Activated naive CD8-positive, alpha-beta T cell treated with anti-CD3 and anti-CD28 coated beads for 36 hours (primary cell): ENCODE results near the gene SLFN14. TPM values are rescaled to one million over a fixed set of nuclear protein-coding genes. Genes with fewer than 3 reads are reported as not detected.
"Not testable (repeated sequence)": the region's sequence is repeated elsewhere in the genome, so short reads cannot be mapped to it uniquely, and the experiment has no call there.

Experiments
- DNase-seq: peaks from one replicate; pipeline ENCODE4 v3.0.0; 2021
- H3K27ac Mint-ChIP-seq: one replicate; pipeline ENCODE4 v1.8.0; 2022; ENCODE audit warnings: mild to moderate bottlenecking, moderate library complexity, mixed read lengths
- H3K27me3 Mint-ChIP-seq: one replicate; pipeline ENCODE4 v1.8.0; 2022; ENCODE audit warnings: mild to moderate bottlenecking, mixed read lengths
- H3K36me3 Mint-ChIP-seq: one replicate; pipeline ENCODE4 v1.8.0; 2021; ENCODE audit warnings: mild to moderate bottlenecking, mixed read lengths
- H3K4me1 Mint-ChIP-seq: one replicate; pipeline ENCODE4 v1.8.0; 2021; ENCODE audit warnings: mixed read lengths
- H3K4me3 Mint-ChIP-seq: one replicate; pipeline ENCODE4 v1.8.0; 2022; ENCODE audit warnings: mild to moderate bottlenecking, moderate library complexity, mixed read lengths
- H3K9me3 Mint-ChIP-seq: one replicate; pipeline ENCODE4 v1.8.0; 2022; ENCODE audit warnings: mixed read lengths
- total RNA-seq, 2 experiments: library from RNA; stranded (reverse); gene quantifications; one replicate each; pipeline ENCODE4 v1.2.3, GENCODE V29; 2021

SLFN14 gene
- total RNA-seq, 2 experiments from 2014 or later, result 0.10 to 0.14 TPM

- Mint-ChIP-seq H3K9me3 (no peaks in the 10 kb centered on the region), H3K36me3 (no peaks in the 10 kb centered on the region), H3K4me3 (no peak overlapping the region), H3K27ac (no peak overlapping the region), H3K4me1 (peaks cover 60% of the 10 kb centered on the region), H3K27me3 (no peaks in the 10 kb centered on the region)
- no peak for DNase-seq
Observed at GRCh38 chr17:35542990-35543389, 17.6 kb downstream of the SLFN14 start.

- Mint-ChIP-seq H3K36me3 (peaks cover 7% of the 10 kb centered on the region), H3K4me3 (peak overlapping the region; percentile 82), H3K27me3 (no peaks in the 10 kb centered on the region), H3K4me1 (peaks cover 60% of the 10 kb centered on the region), H3K27ac (peak overlapping the region; percentile 99), H3K9me3 (no peaks in the 10 kb centered on the region)
- no peak for DNase-seq
Observed at GRCh38 chr17:35541434-35541833, 19.2 kb downstream of the SLFN14 start.

- H3K9me3 Mint-ChIP-seq, result no peaks in the 10 kb centered on the region
- H3K4me1 Mint-ChIP-seq, result peaks cover 61% of the 10 kb centered on the region
- H3K27ac Mint-ChIP-seq, result peak overlapping the region; percentile 99
- no peaks in the 10 kb centered on the region for H3K27me3 Mint-ChIP-seq
- H3K36me3 Mint-ChIP-seq, result peaks cover 12% of the 10 kb centered on the region
- DNase-seq, result peak; percentile 36
- peak overlapping the region; percentile 82 for H3K4me3 Mint-ChIP-seq
Observed at GRCh38 chr17:35540589-35541404, 19.8 kb downstream of the SLFN14 start.

- Mint-ChIP-seq H3K27me3 (no peaks in the 10 kb centered on the region), H3K36me3 (peaks cover 22% of the 10 kb centered on the region), H3K9me3 (no peaks in the 10 kb centered on the region), H3K4me3 (peak overlapping the region; percentile 71), H3K27ac (peak overlapping the region; percentile 99), H3K4me1 (peaks cover 56% of the 10 kb centered on the region)
- DNase-seq, result no peak
Observed at GRCh38 chr17:35539659-35540026, 21.0 kb downstream of the SLFN14 start.

- H3K36me3 Mint-ChIP-seq, result peaks cover 30% of the 10 kb centered on the region
- no peaks in the 10 kb centered on the region for H3K9me3 Mint-ChIP-seq
- peak within 1 kb of the TSS; percentile 99 for H3K27ac Mint-ChIP-seq
- peaks cover 50% of the 10 kb centered on the region for H3K4me1 Mint-ChIP-seq
- H3K27me3 Mint-ChIP-seq, result no peaks in the 10 kb centered on the region
- peak within 1 kb of the TSS; percentile 97 for H3K4me3 Mint-ChIP-seq
- peak; percentile 28 for DNase-seq
Observed at GRCh38 chr17:35537601-35538141, 22.9 kb downstream of the SLFN14 start, which contains the start of gene SLFN12L. Gene SLFN12L, minus strand, starts transcription at chr17:35537678. Its CDS starts 15,314 bp downstream, at chr17:35522364.

- H3K27me3 Mint-ChIP-seq, result no peaks in the 10 kb centered on the region
- H3K4me3 Mint-ChIP-seq, result peak overlapping the region; percentile 97
- H3K4me1 Mint-ChIP-seq, result peaks cover 52% of the 10 kb centered on the region
- no peaks in the 10 kb centered on the region for H3K9me3 Mint-ChIP-seq
- H3K27ac Mint-ChIP-seq, result peak overlapping the region; percentile 99
- DNase-seq, result peak; percentile 27
- peaks cover 30% of the 10 kb centered on the region for H3K36me3 Mint-ChIP-seq
Observed at GRCh38 chr17:35536664-35537171, 23.9 kb downstream of the SLFN14 start.

GRCh38 chr17:35535406-35535805 is 25.2 kb downstream of the SLFN14 start:
- DNase-seq, result not testable (repeated sequence)
- peaks cover 54% of the 10 kb centered on the region for H3K4me1 Mint-ChIP-seq

GRCh38 chr17:35534576-35535093 is 26.0 kb downstream of the SLFN14 start:
- no peaks in the 10 kb centered on the region for H3K9me3 Mint-ChIP-seq
- H3K36me3 Mint-ChIP-seq, result peaks cover 41% of the 10 kb centered on the region
- DNase-seq, result no peak
- H3K27ac Mint-ChIP-seq, result peak overlapping the region; percentile 99
- H3K4me1 Mint-ChIP-seq, result peaks cover 51% of the 10 kb centered on the region
- no peaks in the 10 kb centered on the region for H3K27me3 Mint-ChIP-seq
- peak overlapping the region; percentile 97 for H3K4me3 Mint-ChIP-seq

More at GRCh38 chr17:35535406-35535805, 25.2 kb downstream of the SLFN14 start:
- Mint-ChIP-seq H3K36me3 (peaks cover 35% of the 10 kb centered on the region), H3K27ac (peak overlapping the region; percentile 99), H3K4me3 (peak overlapping the region; percentile 97)
- H3K27me3 Mint-ChIP-seq, H3K9me3 Mint-ChIP-seq: not testable (repeated sequence)

- H3K4me3 Mint-ChIP-seq, result no peak overlapping the region
- DNase-seq, result no peak
- H3K4me1 Mint-ChIP-seq, result peaks cover 57% of the 10 kb centered on the region
- no peaks in the 10 kb centered on the region for H3K27me3 Mint-ChIP-seq
- H3K36me3 Mint-ChIP-seq, result peaks cover 65% of the 10 kb centered on the region
- no peak overlapping the region for H3K27ac Mint-ChIP-seq
- peaks cover 21% of the 10 kb centered on the region for H3K9me3 Mint-ChIP-seq
Observed at GRCh38 chr17:35531160-35531559, 29.5 kb downstream of the SLFN14 start.

- Mint-ChIP-seq H3K4me1 (peaks cover 67% of the 10 kb centered on the region), H3K27me3 (no peaks in the 10 kb centered on the region), H3K27ac (peak overlapping the region; percentile 84), H3K36me3 (peaks cover 65% of the 10 kb centered on the region), H3K9me3 (peaks cover 26% of the 10 kb centered on the region), H3K4me3 (no peak overlapping the region)
- DNase-seq, result no peak
Observed at GRCh38 chr17:35529866-35530265, 30.8 kb downstream of the SLFN14 start.

- peaks cover 26% of the 10 kb centered on the region for H3K9me3 Mint-ChIP-seq
- H3K4me1 Mint-ChIP-seq, result peaks cover 65% of the 10 kb centered on the region
- not testable (repeated sequence) for DNase-seq, H3K27ac Mint-ChIP-seq, H3K27me3 Mint-ChIP-seq, H3K4me3 Mint-ChIP-seq
- peaks cover 65% of the 10 kb centered on the region for H3K36me3 Mint-ChIP-seq
Observed at GRCh38 chr17:35529326-35529725, 31.3 kb downstream of the SLFN14 start.

- Mint-ChIP-seq H3K4me1 (peaks cover 89% of the 10 kb centered on the region), H3K27me3 (no peaks in the 10 kb centered on the region), H3K4me3 (no peak overlapping the region), H3K27ac (no peak overlapping the region), H3K9me3 (peaks cover 19% of the 10 kb centered on the region), H3K36me3 (peaks cover 76% of the 10 kb centered on the region)
- no peak for DNase-seq
Observed at GRCh38 chr17:35523296-35523695, 37.3 kb downstream of the SLFN14 start.

GRCh38 chr17:35521654-35522256 is 38.9 kb downstream of the SLFN14 start:
- peak; percentile 24 for DNase-seq
- H3K36me3 Mint-ChIP-seq, result peaks cover 74% of the 10 kb centered on the region

GRCh38 chr17:35521150-35521549 is 39.5 kb downstream of the SLFN14 start:
- Mint-ChIP-seq H3K4me3 (no peak overlapping the region), H3K27me3 (no peaks in the 10 kb centered on the region), H3K9me3 (peaks cover 13% of the 10 kb centered on the region), H3K27ac (peak overlapping the region; percentile 86), H3K4me1 (peaks cover 82% of the 10 kb centered on the region), H3K36me3 (peaks cover 72% of the 10 kb centered on the region)
- no peak for DNase-seq

More at GRCh38 chr17:35521654-35522256, 38.9 kb downstream of the SLFN14 start:
- H3K4me1 Mint-ChIP-seq, result peaks cover 88% of the 10 kb centered on the region
- not testable (repeated sequence) for H3K27me3 Mint-ChIP-seq
- H3K9me3 Mint-ChIP-seq, result peaks cover 19% of the 10 kb centered on the region
- peak overlapping the region; percentile 86 for H3K27ac Mint-ChIP-seq
- H3K4me3 Mint-ChIP-seq, result peak overlapping the region; percentile 63

- Mint-ChIP-seq H3K4me3 (no peak overlapping the region), H3K27ac (no peak overlapping the region), H3K9me3 (peaks cover 7% of the 10 kb centered on the region), H3K27me3 (no peaks in the 10 kb centered on the region), H3K36me3 (peaks cover 66% of the 10 kb centered on the region), H3K4me1 (peaks cover 74% of the 10 kb centered on the region)
- DNase-seq, result no peak
Observed at GRCh38 chr17:35519906-35520442, 40.6 kb downstream of the SLFN14 start.
